Measurements from ENCODE around the gene KRTAP1-4. TPM values are rescaled to one million over a fixed set of nuclear protein-coding genes. Genes with fewer than 3 reads are reported as not detected.
"Not testable (repeated sequence)": the region's sequence is repeated elsewhere in the genome, so short reads cannot be mapped to it uniquely, and the experiment has no call there.

The KRTAP1-4 gene
- total RNA-seq, 1 donor from 2014 or later: not detected

DNA sequence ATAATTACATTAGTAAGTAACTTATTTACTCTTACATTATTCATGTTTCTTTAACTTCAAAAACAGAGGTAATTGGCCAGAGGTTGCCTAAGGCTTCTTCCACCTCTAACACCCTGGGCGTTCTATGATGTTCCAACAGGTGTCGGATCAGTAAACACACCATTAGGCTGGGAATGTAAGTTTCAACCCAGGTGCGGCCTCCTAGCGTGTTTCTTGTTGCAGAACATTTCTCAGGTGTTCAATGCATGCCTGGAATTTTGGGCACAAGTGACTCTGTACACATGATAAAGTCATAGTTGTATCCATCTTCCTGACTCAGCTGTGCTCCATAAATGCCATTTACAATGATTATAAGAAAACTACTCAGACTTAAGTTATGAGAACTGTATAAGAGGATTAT lies 24.0 kb upstream of the KRTAP1-4 start:
- no peak for DNase-seq
- Mint-ChIP-seq H3K36me3 (ENCODE audit: low read depth) (no peaks in the 10 kb centered on the region), H3K9me3 (peaks cover 11% of the 10 kb centered on the region), H3K27ac (no peak overlapping the region), H3K4me1 (no peaks in the 10 kb centered on the region), H3K4me3 (no peak overlapping the region), H3K27me3 (peaks cover 34% of the 10 kb centered on the region)
- ATAC-seq (ENCODE audit: low read depth): no peak
- CTCF ChIA-PET: no interaction called here
- intact Hi-C loops (cut with micrococcal nuclease): no loop called here
- TF ChIP-seq, protein P1, sequence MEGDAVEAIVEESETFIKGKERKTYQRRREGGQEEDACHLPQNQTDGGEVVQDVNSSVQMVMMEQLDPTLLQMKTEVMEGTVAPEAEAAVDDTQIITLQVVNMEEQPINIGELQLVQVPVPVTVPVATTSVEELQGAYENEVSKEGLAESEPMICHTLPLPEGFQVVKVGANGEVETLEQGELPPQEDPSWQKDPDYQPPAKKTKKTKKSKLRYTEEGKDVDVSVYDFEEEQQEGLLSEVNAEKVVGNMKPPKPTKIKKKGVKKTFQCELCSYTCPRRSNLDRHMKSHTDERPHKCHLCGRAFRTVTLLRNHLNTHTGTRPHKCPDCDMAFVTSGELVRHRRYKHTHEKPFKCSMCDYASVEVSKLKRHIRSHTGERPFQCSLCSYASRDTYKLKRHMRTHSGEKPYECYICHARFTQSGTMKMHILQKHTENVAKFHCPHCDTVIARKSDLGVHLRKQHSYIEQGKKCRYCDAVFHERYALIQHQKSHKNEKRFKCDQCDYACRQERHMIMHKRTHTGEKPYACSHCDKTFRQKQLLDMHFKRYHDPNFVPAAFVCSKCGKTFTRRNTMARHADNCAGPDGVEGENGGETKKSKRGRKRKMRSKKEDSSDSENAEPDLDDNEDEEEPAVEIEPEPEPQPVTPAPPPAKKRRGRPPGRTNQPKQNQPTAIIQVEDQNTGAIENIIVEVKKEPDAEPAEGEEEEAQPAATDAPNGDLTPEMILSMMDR (IDR thresholded peaks at IDR 0.05): no peak
- POLR2A ChIA-PET: no interaction called here

GRCh38 chr17:41052566-41052965 lies 22.6 kb upstream of the KRTAP1-4 start:
- Mint-ChIP-seq H3K27me3 (peaks cover 30% of the 10 kb centered on the region), H3K4me3 (no peak overlapping the region), H3K27ac (no peak overlapping the region), H3K4me1 (no peaks in the 10 kb centered on the region), H3K36me3 (ENCODE audit: low read depth) (no peaks in the 10 kb centered on the region), H3K9me3 (peaks cover 9% of the 10 kb centered on the region)
- intact Hi-C loops (cut with micrococcal nuclease): no loop called here
- DNase-seq: no peak
- no peak for ATAC-seq (ENCODE audit: low read depth)
- TF ChIP-seq, protein P1 (IDR thresholded peaks at IDR 0.05): no peak
- CTCF ChIA-PET: no interaction called here
- POLR2A ChIA-PET: no interaction called here

GRCh38 chr17:41049110-41049509 lies 19.1 kb upstream of the KRTAP1-4 start:
- intact Hi-C loops (cut with micrococcal nuclease): no loop called here
- no peak overlapping the region for H3K4me3 Mint-ChIP-seq
- H3K27me3 Mint-ChIP-seq: peaks cover 23% of the 10 kb centered on the region
- ATAC-seq (ENCODE audit: low read depth): no peak
- no peak overlapping the region for H3K27ac Mint-ChIP-seq
- DNase-seq: no peak
- CTCF ChIA-PET: no interaction called here
- POLR2A ChIA-PET: no interaction called here
- H3K9me3 Mint-ChIP-seq: peaks cover 4% of the 10 kb centered on the region
- no peaks in the 10 kb centered on the region for H3K36me3 Mint-ChIP-seq (ENCODE audit: low read depth)
- TF ChIP-seq, protein P1 (IDR thresholded peaks at IDR 0.05): no peak
- no peaks in the 10 kb centered on the region for H3K4me1 Mint-ChIP-seq

DNA sequence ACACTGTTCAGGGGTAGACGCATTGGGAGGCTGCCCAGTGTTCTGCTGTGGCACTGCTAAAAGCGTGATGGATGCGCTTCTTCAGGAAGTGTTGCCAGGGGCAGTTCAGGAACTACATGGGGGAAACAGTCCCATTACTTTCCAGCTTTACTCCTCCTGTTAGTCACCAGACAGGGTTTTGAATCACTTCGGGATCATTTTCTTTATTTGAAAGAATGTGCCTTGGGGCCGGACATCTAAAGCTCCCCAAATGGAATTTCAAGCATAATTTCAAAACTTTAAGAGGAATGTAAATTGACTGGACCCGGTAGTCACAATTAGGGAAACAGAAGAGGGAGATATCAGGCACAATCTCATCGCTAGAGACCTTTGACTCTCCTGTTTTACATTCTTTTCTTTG lies 18.4 kb upstream of the KRTAP1-4 start:
- no peaks in the 10 kb centered on the region for H3K36me3 Mint-ChIP-seq (ENCODE audit: low read depth)
- TF ChIP-seq, protein P1 (IDR thresholded peaks at IDR 0.05): no peak
- intact Hi-C loops (cut with micrococcal nuclease): no loop called here
- POLR2A ChIA-PET: no interaction called here
- H3K4me3 Mint-ChIP-seq: no peak overlapping the region
- H3K27ac Mint-ChIP-seq: no peak overlapping the region
- H3K27me3 Mint-ChIP-seq: peaks cover 23% of the 10 kb centered on the region
- peaks cover 4% of the 10 kb centered on the region for H3K9me3 Mint-ChIP-seq
- H3K4me1 Mint-ChIP-seq: no peaks in the 10 kb centered on the region
- ATAC-seq (ENCODE audit: low read depth): no peak
- CTCF ChIA-PET: no interaction called here
- no peak for DNase-seq

GRCh38 chr17:41046735-41047465 lies 16.9 kb upstream of the KRTAP1-4 start, which contains the start of gene KRTAP2-1:
Gene KRTAP2-1 (minus strand): TSS chr17:41047316. CDS start chr17:41047267, 49 bp downstream.
- DNase-seq; H3K4me3 Mint-ChIP-seq; POLR2A ChIA-PET; intact Hi-C loops (cut with micrococcal nuclease); H3K36me3 Mint-ChIP-seq (ENCODE audit: low read depth); H3K27ac Mint-ChIP-seq; CTCF ChIA-PET; H3K4me1 Mint-ChIP-seq; ATAC-seq (ENCODE audit: low read depth): not testable (repeated sequence)
- Mint-ChIP-seq H3K27me3 (peaks cover 20% of the 10 kb centered on the region), H3K9me3 (peaks cover 14% of the 10 kb centered on the region)

- TF ChIP-seq, protein P1 (IDR thresholded peaks at IDR 0.05): no peak
- intact Hi-C loops (cut with micrococcal nuclease): no loop called here
- H3K4me1 Mint-ChIP-seq: no peaks in the 10 kb centered on the region
- H3K27me3 Mint-ChIP-seq: peaks cover 21% of the 10 kb centered on the region
- CTCF ChIA-PET: no interaction called here
- H3K9me3 Mint-ChIP-seq: peaks cover 14% of the 10 kb centered on the region
- H3K4me3 Mint-ChIP-seq: no peak overlapping the region
- no peaks in the 10 kb centered on the region for H3K36me3 Mint-ChIP-seq (ENCODE audit: low read depth)
- ATAC-seq (ENCODE audit: low read depth): no peak
- no peak overlapping the region for H3K27ac Mint-ChIP-seq
- no peak for DNase-seq
- POLR2A ChIA-PET: no interaction called here
Measured at GRCh38 chr17:41042953-41043352, 13.0 kb upstream of the KRTAP1-4 start.

- Mint-ChIP-seq H3K27me3 (peaks cover 19% of the 10 kb centered on the region), H3K9me3 (peaks cover 14% of the 10 kb centered on the region)
- POLR2A ChIA-PET; CTCF ChIA-PET; ATAC-seq (ENCODE audit: low read depth); H3K27ac Mint-ChIP-seq; DNase-seq; intact Hi-C loops (cut with micrococcal nuclease); H3K4me1 Mint-ChIP-seq; H3K4me3 Mint-ChIP-seq; H3K36me3 Mint-ChIP-seq (ENCODE audit: low read depth): not testable (repeated sequence)
Measured at GRCh38 chr17:41040783-41041571, 11.0 kb upstream of the KRTAP1-4 start, which contains the start of gene KRTAP1-1. Gene KRTAP1-1 (minus strand): TSS chr17:41041450. CDS start chr17:41041397, 53 bp downstream.
